OCI-LY7 (cell line): ENCODE results near the gene ZNF341.

Experiments used
- CTCF ChIP-seq: fragments of 200-600 bp; sonication (generic); conservative IDR thresholded peaks from 2 replicates; pipeline ENCODE4 v1.5.1; 2014; ENCODE audit warnings: mild to moderate bottlenecking, antibody characterized with exemption, low read length, moderate library complexity, mixed read lengths
- EZH2phosphoT487 ChIP-seq: fragments of 200-600 bp; sonication (generic); IDR thresholded peaks from 2 replicates; pipeline ENCODE4 v1.6.1; 2018; ENCODE audit warnings: low read depth, borderline replicate concordance, mild to moderate bottlenecking, mixed run types, antibody characterized with exemption, low read length, moderate library complexity, mixed read lengths

- TF ChIP-seq CTCF (no peak), EZH2phosphoT487 (no peak)
Observed at GRCh38 chr20:33769043-33769442, 37.2 kb downstream of the ZNF341 start.
